PC-9 (cell line): ENCODE measurements around the gene EGF. TPM values are rescaled to one million over a fixed set of nuclear protein-coding genes. Genes with fewer than 3 reads are reported as not detected.
"Not testable (repeated sequence)": the region's sequence is repeated elsewhere in the genome, so short reads cannot be mapped to it uniquely, and the experiment has no call there.

Experiments used
- BruUV-seq: library from RNA; stranded (reverse); fragments of 400-500 nt; replicated peaks from 2 replicates; lab custom pipeline; 2021; lab: Mats Ljungman, UMichigan
- CTCF ChIA-PET: fragments of 300-600 bp; sonication (Branson Sonifier 250); formaldehyde crosslinking; loops from one replicate; lab custom pipeline; 2022; ENCODE audit warnings: antibody characterized with exemption; lab: Charles Lee
- POLR2A ChIA-PET: fragments of 300-600 bp; sonication (Branson Sonifier 250); formaldehyde crosslinking; loops from one replicate; lab custom pipeline; 2022; ENCODE audit warnings: antibody characterized with exemption; ENCODE audit not compliant: unreplicated experiment; lab: Charles Lee
- DNase-seq, 2 experiments: peaks; one replicate each; pipeline versions ENCODE4 v3.0.0 to v3.0.0-alpha.2; 2015 to 2022; ENCODE audit warnings: mixed read lengths in 1 of 2
- H2AFZ ChIP-seq: fragments of 200-600 bp; sonication (generic); 2 replicates; pipeline ENCODE4 v1.8.1; 2017; ENCODE audit warnings: antibody characterized with exemption
- H3F3A ChIP-seq: fragments of 200-600 bp; sonication (generic); 2 replicates; pipeline ENCODE4 v1.8.1; 2017; ENCODE audit warnings: antibody characterized with exemption, mild to moderate bottlenecking, low read depth; ENCODE audit not compliant: insufficient read depth
- H3K27ac ChIP-seq: fragments of 200-600 bp; sonication (generic); 2 replicates; pipeline ENCODE4 v1.6.1; 2016; ENCODE audit warnings: mixed run types
- H3K27me3 ChIP-seq: fragments of 200-600 bp; sonication (generic); 2 replicates; pipeline ENCODE4 v1.6.1; 2016; ENCODE audit warnings: low read depth, mixed run types; ENCODE audit not compliant: insufficient read depth
- H3K36me3 ChIP-seq: fragments of 200-600 bp; sonication (generic); 2 replicates; pipeline ENCODE4 v1.6.1; 2016; ENCODE audit warnings: low read depth, mixed run types
- H3K4me1 ChIP-seq: fragments of 200-600 bp; sonication (generic); replicated peaks from 2 replicates; pipeline ENCODE4 v1.6.1; 2016; ENCODE audit warnings: mixed run types; ENCODE audit not compliant: insufficient read depth
- H3K4me2 ChIP-seq: fragments of 200-600 bp; sonication (generic); 2 replicates; pipeline ENCODE4 v1.6.1; 2017; ENCODE audit warnings: mixed run types
- H3K4me3 ChIP-seq: fragments of 200-600 bp; sonication (generic); 2 replicates; pipeline ENCODE4 v1.6.1; 2016; ENCODE audit warnings: mixed run types
- H3K79me2 ChIP-seq: fragments of 200-600 bp; sonication (generic); 2 replicates; pipeline ENCODE4 v1.6.1; 2017; ENCODE audit warnings: low read depth, mixed run types
- H3K9me2 ChIP-seq: fragments of 200-600 bp; sonication (generic); 2 replicates; pipeline ENCODE4 v1.8.1; 2017; ENCODE audit warnings: mild to moderate bottlenecking; ENCODE audit not compliant: insufficient read depth
- H3K9me3 ChIP-seq: fragments of 200-600 bp; sonication (generic); 2 replicates; pipeline ENCODE4 v1.8.1; 2016; ENCODE audit warnings: low read depth; ENCODE audit not compliant: insufficient read depth
- H4K20me1 ChIP-seq: fragments of 200-600 bp; sonication (generic); 2 replicates; pipeline ENCODE4 v1.8.1; 2017; ENCODE audit not compliant: insufficient read depth
- CTCF ChIP-seq: fragments of 200-600 bp; sonication (generic); conservative IDR thresholded peaks from 2 replicates; pipeline ENCODE4 v1.6.1; 2017; ENCODE audit warnings: mixed run types, antibody characterized with exemption, mild to moderate bottlenecking, moderate library complexity
- EZH2 ChIP-seq: fragments of 200-600 bp; sonication (generic); IDR thresholded peaks from 2 replicates; pipeline ENCODE4 v1.8.0; 2017; ENCODE audit warnings: antibody characterized with exemption, low read depth
- intact Hi-C: fragments of 100-400 bp; cut with micrococcal nuclease; formaldehyde crosslinking; loops from one replicate; pipeline ENCODE4 v1.10.0; 2022; ENCODE audit not compliant: unreplicated experiment
- total RNA-seq: library from RNA; stranded (reverse); gene quantifications from 2 replicates; pipeline ENCODE4 v1.2.3, GENCODE V29; 2021

EGF gene
- total RNA-seq, 1 experiment from 2014 or later, result 20.4 TPM

- Histone ChIP-seq H3K27me3 (no peaks in the 10 kb centered on the region), H3F3A (no peaks in the 10 kb centered on the region), H3K4me2 (no peak overlapping the region), H3K79me2 (no peaks in the 10 kb centered on the region), H4K20me1 (no peaks in the 10 kb centered on the region), H3K4me3 (no peak overlapping the region), H3K36me3 (no peaks in the 10 kb centered on the region), H2AFZ (no peak overlapping the region), H3K4me1 (peaks cover 5% of the 10 kb centered on the region; the same call in 1 of the 2 replicates), H3K27ac (no peak overlapping the region), H3K9me2 (no peaks in the 10 kb centered on the region), H3K9me3 (no peaks in the 10 kb centered on the region)
- TF ChIP-seq EZH2, result no peak
- ChIA-PET POLR2A (no interaction called here), CTCF (no interaction called here)
- no TSS peak for BruUV-seq
- DNase-seq, result no peak
- intact Hi-C loops, result no loop called here
Observed at GRCh38 chr4:109928327-109929045, 15.8 kb downstream of the EGF start.

DNA sequence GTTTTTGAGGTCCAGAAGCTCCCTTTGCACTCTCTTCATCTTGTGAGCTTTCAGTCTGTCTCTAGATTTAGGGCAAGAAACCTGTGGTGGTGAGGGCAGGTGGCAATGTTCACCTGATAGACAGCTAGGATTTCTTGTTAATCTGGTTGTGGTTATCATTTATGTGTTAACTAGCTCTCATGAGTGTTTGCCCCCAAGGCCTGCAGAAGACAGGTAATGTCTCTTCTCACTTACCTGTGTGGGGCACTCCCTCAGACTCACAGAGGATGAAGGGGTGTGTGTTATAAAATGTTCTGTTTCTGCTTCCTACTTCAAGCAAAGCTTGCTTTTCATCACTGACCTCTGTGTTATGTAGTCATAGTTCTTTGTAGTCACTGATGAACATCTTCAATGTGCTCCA lies 17.8 kb downstream of the EGF start:
- Histone ChIP-seq H3K4me1 (peaks cover 5% of the 10 kb centered on the region; the same call in 1 of the 2 replicates), H3K4me2 (no peak overlapping the region), H4K20me1 (no peaks in the 10 kb centered on the region), H3K79me2 (no peaks in the 10 kb centered on the region), H3K36me3 (no peaks in the 10 kb centered on the region), H3K4me3 (no peak overlapping the region), H3K9me2 (no peaks in the 10 kb centered on the region), H3K27me3 (no peaks in the 10 kb centered on the region), H3K27ac (no peak overlapping the region), H3F3A (no peaks in the 10 kb centered on the region), H3K9me3 (no peaks in the 10 kb centered on the region), H2AFZ (no peak overlapping the region)
- no peak for TF ChIP-seq EZH2
- intact Hi-C loops, result no loop called here
- no TSS peak for BruUV-seq
- ChIA-PET POLR2A (no interaction called here), CTCF (no interaction called here)
- DNase-seq, result peak in 1 of 2 experiments; percentile 51

DNA sequence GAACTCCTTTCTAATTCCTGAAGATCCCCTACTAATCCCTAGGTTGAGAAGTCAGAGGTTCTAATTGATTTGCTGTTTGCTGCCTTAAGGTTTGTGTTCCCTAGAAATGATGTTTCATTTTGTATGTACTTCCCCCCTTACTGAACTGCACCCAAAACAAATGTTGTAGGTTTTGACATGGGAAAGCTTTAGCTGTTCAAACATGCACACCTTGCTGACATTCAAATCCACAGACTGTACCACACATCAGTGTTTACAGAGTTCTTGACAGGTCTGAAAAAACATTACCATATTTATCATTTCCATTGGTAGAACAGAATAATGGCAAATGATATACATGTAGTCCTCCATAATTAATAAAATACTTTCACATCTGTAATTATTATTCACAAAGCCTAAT lies 18.2 kb downstream of the EGF start:
- POLR2A ChIA-PET, result no interaction called here
- H3K36me3 ChIP-seq, result no peaks in the 10 kb centered on the region
- no peak overlapping the region for H3K4me3 ChIP-seq
- DNase-seq, result no peak
- no peaks in the 10 kb centered on the region for H4K20me1 ChIP-seq
- CTCF ChIA-PET, result no interaction called here
- H3K27me3 ChIP-seq, result no peaks in the 10 kb centered on the region
- H3F3A ChIP-seq, result no peaks in the 10 kb centered on the region
- no peaks in the 10 kb centered on the region for H3K79me2 ChIP-seq
- no peak for TF ChIP-seq CTCF
- no peak for TF ChIP-seq EZH2
- no peaks in the 10 kb centered on the region for H3K9me2 ChIP-seq
- H3K9me3 ChIP-seq, result no peaks in the 10 kb centered on the region
- H2AFZ ChIP-seq, result no peak overlapping the region
- H3K27ac ChIP-seq, result no peak overlapping the region
- H3K4me2 ChIP-seq, result no peak overlapping the region
- H3K4me1 ChIP-seq, result peaks cover 5% of the 10 kb centered on the region; the same call in 1 of the 2 replicates
- intact Hi-C loops, result no loop called here
- BruUV-seq, result no TSS peak

DNA sequence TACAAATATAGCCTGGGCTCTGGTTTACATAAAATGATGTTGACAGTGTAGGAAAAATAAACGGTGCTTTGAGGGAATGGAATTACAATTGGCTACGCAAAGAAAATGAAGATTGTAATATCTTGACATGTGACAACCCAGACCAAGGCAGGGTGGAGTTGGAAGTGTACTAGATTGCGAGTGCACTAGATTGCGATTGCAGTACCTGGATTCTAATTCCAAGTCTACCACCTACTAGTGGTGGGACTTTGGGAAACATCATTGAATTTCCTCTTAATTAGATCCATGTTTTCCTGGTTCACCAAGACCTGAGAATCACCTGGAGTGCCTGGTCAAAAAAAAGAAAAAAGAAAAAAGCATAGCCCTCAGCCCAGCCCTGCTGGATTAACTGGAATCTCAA lies 18.6 kb downstream of the EGF start:
- H3K9me2 ChIP-seq, result no peaks in the 10 kb centered on the region
- no peaks in the 10 kb centered on the region for H3F3A ChIP-seq
- BruUV-seq, result no TSS peak
- H3K4me3 ChIP-seq, result no peak overlapping the region
- DNase-seq, result no peak
- ChIA-PET POLR2A (no interaction called here), CTCF (no interaction called here)
- peaks cover 5% of the 10 kb centered on the region; the same call in 1 of the 2 replicates for H3K4me1 ChIP-seq
- no peak for TF ChIP-seq CTCF
- H3K9me3 ChIP-seq, result no peaks in the 10 kb centered on the region
- H3K79me2 ChIP-seq, result no peaks in the 10 kb centered on the region
- intact Hi-C loops, result no loop called here
- no peak overlapping the region for H3K4me2 ChIP-seq
- no peaks in the 10 kb centered on the region for H4K20me1 ChIP-seq
- H3K27ac ChIP-seq, result no peak overlapping the region
- no peaks in the 10 kb centered on the region for H3K27me3 ChIP-seq
- H3K36me3 ChIP-seq, result no peaks in the 10 kb centered on the region
- H2AFZ ChIP-seq, result no peak overlapping the region

- H3K79me2 ChIP-seq, result not testable (repeated sequence)
Observed at GRCh38 chr4:109937352-109937751, 24.7 kb downstream of the EGF start.

More at GRCh38 chr4:109937352-109937751, 24.7 kb downstream of the EGF start:
- intact Hi-C loops, BruUV-seq, H3K9me2 ChIP-seq, H2AFZ ChIP-seq, H4K20me1 ChIP-seq, H3K36me3 ChIP-seq, POLR2A ChIA-PET, H3K27me3 ChIP-seq, H3F3A ChIP-seq, H3K27ac ChIP-seq, H3K4me2 ChIP-seq, CTCF ChIA-PET, H3K4me3 ChIP-seq, H3K9me3 ChIP-seq, H3K4me1 ChIP-seq, DNase-seq: not testable (repeated sequence)
